ENCODE measurements around the gene SLC13A2.

SLC13A2 gene

DNA sequence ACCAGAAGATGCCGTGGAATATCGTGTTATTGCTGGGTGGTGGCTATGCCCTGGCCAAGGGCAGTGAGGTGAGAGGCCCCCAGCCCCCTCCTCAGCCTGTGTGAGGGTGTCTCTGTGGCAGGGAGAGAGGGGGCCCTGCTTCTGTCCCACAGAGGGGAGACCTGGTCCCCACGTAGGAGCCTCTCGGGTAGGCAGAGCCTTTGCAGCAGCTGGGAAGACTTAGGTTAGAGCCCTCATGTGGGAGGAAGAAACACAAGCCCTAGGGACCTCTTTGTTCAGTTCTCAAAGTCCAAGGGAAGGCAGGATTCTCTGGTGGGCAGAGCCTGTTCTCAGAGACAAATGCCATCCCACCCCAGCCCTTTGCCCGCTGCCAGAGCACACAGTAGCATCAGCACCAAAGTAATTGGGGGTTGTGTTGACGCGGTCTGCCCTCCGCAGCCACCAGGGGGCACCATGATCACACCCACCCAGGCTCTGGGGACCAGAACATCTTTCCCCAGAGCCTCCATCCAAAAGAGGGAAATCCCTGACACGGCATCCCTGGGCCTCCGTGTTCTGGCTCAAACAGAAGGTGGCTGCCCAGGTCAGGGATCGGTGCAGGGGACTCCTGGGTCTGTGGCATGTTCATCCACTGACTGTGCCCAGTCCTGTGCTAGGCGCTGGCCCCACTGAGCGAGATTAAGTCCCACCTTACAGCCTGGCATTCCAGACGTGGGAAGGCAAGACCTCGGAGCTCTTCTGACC, 21.2 kb downstream of the SLC13A2 start:
- DNase-seq, result peak; percentile 37 to 70 (median 67)

- no peak for DNase-seq
Measured at GRCh38 chr17:28495635-28496034, 22.2 kb downstream of the SLC13A2 start.

DNA sequence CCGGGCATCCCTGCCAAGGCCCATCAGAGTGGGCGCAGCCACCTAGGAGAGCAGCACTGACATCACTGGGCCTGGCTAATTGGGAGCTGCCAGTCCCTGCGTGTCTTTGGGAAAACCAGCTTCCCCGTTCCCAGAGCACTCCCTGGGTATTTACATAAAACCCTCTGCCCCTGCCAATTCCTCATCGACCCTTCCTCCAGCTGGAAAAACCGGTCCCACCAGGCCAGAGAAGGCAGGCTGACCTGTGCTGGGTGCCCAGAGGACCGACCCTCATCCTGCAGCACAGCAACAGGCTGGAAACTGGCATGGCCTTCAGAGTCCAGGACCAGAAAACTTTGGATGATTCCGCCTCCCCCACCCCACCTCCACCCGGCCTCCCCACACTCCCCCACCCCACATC, 24.5 kb downstream of the SLC13A2 start:
- no peak for DNase-seq

- no peak for DNase-seq
Measured at GRCh38 chr17:28498652-28499363, 25.4 kb downstream of the SLC13A2 start.

DNA sequence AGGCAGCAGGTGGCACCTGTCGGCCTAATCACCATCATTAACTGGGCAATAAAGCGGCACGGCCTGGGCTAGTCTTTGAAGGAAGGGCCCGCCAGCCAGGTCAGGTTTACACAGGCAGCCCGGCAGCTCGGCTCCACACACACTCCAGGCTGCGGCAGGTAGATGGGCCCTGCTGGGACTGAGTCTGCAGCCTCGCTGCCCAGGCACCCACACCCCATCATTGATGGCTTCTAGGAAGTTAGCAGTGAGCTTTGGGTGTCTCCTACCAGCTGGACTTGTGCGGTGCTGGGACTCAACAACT, 25.9 kb downstream of the SLC13A2 start:
- no peak for DNase-seq

DNA sequence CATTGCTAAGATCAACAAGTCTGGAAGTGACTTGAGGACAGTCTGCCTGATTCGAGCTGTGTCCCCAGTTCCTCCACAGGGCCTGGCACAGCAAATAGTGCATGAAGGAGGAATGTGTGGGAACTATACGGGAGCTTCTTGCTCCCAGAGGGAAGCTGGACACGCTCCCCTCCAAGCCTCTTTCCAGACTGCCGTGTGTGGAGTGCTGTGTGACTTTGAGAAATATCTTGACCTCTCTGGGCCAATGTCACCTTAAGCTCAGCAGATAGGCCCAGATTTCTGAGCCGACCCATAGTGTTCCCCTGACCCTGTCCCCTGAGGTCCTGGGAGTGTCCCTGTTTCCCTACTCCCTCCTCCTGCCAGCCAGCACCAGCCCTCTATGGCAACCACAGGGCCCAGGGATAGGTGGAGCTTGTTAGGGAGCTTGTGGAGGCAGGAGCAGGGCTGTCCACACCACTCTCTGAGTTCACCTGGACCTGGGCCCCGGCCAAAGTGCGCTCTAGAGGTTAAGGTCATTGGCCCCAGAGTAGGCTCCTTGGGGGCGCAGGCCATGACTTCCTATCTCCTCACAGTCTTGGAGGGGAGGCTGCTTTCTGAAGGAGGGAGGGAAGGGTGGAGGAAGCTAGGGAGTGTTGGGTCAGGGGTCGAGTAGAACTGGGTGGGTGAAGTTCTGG, 26.4 kb downstream of the SLC13A2 start:
- no peak for DNase-seq

DNA sequence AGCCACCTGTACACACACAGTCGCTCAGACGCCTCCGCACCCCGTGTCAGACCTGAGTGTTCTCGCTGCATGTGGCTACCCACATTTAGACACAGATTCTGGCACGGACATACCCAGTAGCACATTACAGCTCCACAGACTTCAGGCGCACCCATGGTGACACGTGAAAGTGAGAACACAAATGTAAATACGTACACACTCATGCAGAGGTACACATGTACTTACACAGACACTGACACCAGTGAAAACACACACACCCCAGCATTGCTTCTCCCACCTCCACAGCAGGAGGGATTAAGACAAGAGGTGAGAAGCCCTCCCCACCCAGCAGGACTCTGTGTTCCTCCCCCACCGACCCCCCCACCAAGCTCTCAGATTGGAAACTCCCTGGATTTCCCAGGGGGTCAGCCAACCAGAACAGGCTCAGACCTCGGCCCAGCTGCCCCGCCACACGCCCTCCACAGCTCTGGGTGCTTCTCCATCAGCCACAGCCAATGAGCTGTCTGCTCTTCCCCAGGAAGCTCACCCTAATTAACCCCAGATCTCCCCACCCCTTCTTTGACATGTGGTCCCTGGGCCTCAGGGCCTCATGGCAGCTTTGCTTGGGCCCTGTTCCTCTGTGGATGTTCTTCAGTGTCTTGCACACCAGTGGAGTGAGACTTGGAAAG, 27.4 kb downstream of the SLC13A2 start:
- no peak for DNase-seq

GRCh38 chr17:28501421-28502284, 28.2 kb downstream of the SLC13A2 start:
- no peak for DNase-seq

DNA sequence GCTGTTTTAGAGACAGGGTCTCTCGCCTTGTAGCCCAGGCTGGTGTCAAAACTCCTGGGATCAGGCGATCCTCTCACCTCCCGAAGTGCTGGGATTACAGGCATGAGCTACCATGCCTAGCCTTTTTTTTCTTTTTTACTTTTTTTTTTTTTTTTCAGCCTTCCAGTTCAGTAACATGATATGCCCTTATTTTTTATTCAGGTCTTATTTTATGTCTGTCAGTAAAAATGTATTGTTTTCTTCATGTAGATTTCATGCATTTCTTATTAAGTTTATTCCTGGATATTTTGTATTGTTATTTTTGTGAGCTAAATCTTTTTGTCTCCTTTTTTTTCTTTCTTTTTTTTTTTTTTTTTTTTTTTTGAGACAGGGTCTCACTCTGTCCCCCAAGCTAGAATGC, 30.0 kb downstream of the SLC13A2 start:
- no peak for DNase-seq

GRCh38 chr17:28505986-28506665, 32.7 kb downstream of the SLC13A2 start, which contains the start of gene FOXN1:
Gene FOXN1 (plus strand): TSS chr17:28506348. CDS start chr17:28523970, 17,622 bp downstream.
- no peak for DNase-seq

DNA sequence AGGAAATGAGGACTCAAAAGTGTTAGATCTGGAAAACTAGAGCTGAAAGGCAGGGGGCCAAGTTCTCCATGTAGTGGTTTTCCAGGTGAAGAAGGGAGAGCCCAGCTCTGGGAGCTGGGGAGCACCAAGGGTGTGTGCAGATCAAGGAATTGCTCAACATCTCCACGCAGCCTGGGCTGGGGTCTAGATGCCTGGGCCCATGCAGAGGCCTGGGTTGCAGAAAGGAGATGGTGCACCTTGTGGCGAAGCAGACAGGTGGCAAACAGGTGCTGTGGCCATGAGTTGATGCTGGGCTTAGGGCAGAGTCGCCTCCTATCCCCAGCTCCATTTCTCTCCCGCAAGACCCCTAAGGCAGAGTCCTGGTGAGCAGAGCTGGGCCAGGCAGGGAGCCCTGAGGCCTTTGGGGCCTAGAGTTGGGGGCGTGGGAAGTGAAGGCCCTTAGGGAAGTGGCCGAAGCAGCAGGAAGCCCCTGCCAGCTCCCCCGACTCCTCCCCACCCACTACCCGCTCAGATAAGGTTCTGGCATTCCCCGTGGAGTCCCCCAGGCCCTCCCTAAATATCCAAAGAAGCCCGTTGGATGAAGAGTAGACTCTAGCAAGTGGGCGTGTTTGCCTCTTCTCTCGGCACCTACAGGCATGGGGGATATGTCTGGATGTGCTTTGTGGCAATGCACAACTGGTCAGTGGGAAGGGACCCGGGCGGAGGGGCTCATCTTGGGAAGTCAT, 33.5 kb downstream of the SLC13A2 start:
- DNase-seq, result no peak

- DNase-seq, result no peak
Measured at GRCh38 chr17:28507567-28508203, 34.2 kb downstream of the SLC13A2 start.

- DNase-seq, result no peak
Measured at GRCh38 chr17:28508211-28508724, 34.8 kb downstream of the SLC13A2 start.

DNA sequence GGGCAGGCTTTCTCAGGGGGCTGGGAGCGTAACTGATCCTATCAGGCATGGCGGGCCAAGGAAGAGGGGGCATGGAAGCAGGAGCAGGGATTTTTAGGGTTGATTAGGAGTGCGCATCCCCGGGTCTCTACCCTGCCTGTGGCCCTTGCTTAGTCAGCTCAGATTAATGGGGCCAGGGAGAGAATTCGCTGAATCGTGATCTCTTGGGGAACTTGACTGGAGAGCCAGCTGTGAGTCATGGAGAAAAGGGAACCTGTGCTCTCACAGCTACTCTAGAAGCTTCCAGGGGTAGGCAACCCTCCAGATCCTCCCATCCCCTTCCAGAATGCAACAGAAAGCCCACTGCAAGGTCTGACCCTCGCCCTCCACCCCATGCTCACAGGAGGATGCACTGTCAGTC, 36.3 kb downstream of the SLC13A2 start:
- no peak for DNase-seq

DNA sequence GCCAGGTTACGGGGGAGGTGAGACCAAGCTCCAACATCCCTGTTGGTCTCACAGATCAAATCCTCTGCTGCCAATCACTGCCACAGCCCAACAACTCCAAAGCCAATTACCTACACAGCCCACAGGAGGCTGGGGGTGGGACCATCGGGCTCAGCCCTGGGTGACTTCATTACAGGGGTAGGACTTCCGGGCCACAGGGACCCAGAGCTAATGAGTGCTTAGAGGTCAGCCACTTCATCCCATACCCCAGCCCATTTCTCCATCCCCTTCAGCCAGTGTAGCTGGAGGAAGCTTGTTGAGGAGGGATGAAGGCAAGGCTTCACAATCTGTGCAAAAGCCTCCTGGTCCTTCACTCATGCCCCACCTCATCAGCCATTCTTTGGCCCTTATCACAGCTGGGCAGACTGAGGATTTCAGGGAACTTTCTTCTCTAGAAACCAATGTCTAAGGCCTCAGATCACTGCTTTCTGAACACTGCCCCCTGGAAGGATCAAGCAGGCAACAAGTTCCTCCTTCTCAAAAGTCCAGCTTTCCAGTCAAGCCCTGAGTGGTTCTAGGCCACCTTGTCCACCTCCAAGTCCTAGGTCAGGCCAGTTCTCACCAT, 38.5 kb downstream of the SLC13A2 start:
- DNase-seq, result no peak

- DNase-seq, result no peak
Measured at GRCh38 chr17:28513476-28513875, 40.0 kb downstream of the SLC13A2 start.

GRCh38 chr17:28514561-28515002, 41.1 kb downstream of the SLC13A2 start:
- DNase-seq, result no peak

DNA sequence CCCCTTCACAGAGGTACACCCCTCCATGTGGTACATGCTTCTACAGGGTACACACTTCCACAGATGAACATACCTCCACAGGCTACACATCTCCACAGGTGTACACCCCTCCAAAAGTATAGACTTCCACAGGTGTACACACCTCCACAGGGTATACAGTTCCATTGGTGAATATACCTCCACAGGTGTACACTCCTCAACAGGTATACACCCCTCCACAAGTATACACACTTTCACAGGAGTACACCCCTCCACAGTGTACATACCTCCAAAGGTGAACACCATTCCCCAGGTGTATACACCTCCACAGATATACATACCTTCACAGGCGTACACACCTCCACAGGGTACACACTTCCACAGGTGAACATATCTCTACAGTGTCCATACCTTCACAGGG, 42.1 kb downstream of the SLC13A2 start:
- no peak for DNase-seq

GRCh38 chr17:28518132-28518531, 44.7 kb downstream of the SLC13A2 start:
- DNase-seq, result no peak

DNA sequence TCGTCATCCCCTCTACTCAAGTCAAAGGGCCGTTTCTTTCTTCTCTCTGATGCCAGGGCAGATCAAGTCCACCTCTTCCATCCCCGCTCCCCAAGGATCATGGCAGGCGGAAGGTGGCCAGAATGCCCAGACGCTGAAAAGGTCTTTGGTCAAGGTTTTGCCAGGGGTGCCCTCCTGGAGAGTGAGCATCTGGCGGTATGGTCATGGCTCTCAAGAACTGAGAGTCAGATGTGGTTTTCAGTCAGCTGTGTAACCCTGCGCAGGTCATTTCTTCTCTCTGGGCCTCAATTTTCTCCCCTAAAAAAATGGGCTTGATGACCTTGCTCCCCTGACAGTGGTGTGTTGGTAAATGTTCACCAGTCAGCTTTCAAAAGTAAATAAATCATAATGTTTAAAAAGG, 45.1 kb downstream of the SLC13A2 start:
- DNase-seq, result no peak

Data from T-helper 2 cell (primary cell).